Bronchial epithelial cell (primary cell): ENCODE data around the gene PDLIM4. TPM values are rescaled to one million over a fixed set of nuclear protein-coding genes. Genes with fewer than 3 reads are reported as not detected.
A peak's percentile ranks its signal among the peaks of the same experiment; 100 is the strongest.

Experiments used
- DNase-seq: peaks from one replicate; pipeline ENCODE4 v3.0.0-alpha.2; 2010; ENCODE audit warnings: low read depth
- FAIRE-seq: peaks from 2 replicates; lab custom pipeline; 2011; peaks lifted over from hg19 to GRCh38; lab: Jason Lieb, UNC
- H3K27me3 ChIP-seq: 2 replicates; pipeline ENCODE4 v1.5.1; 2011; ENCODE audit warnings: low read length; ENCODE audit not compliant: control insufficient read depth, insufficient read depth
- H3K36me3 ChIP-seq: 2 replicates; pipeline ENCODE4 v1.5.1; 2011; ENCODE audit warnings: low read length; ENCODE audit not compliant: control insufficient read depth, insufficient read depth
- H3K4me3 ChIP-seq: 2 replicates; pipeline ENCODE4 v1.5.1; 2011; ENCODE audit warnings: mild to moderate bottlenecking, low read depth, low read length, control low read depth
- CTCF ChIP-seq: IDR thresholded peaks from 2 replicates; pipeline ENCODE4 v1.5.1; 2011; ENCODE audit warnings: mild to moderate bottlenecking, moderate library complexity, low read length, control low read depth, inconsistent platforms; ENCODE audit not compliant: insufficient read depth, severe bottlenecking
- total RNA-seq: library from RNA; depleted of rRNA; stranded (reverse); fragments of >200 nt; gene quantifications from 2 replicates; pipeline ENCODE4 v1.2.1, GENCODE V29; 2014

PDLIM4 gene
- total RNA-seq, 1 donor from 2014 or later: 12.9 TPM

DNA sequence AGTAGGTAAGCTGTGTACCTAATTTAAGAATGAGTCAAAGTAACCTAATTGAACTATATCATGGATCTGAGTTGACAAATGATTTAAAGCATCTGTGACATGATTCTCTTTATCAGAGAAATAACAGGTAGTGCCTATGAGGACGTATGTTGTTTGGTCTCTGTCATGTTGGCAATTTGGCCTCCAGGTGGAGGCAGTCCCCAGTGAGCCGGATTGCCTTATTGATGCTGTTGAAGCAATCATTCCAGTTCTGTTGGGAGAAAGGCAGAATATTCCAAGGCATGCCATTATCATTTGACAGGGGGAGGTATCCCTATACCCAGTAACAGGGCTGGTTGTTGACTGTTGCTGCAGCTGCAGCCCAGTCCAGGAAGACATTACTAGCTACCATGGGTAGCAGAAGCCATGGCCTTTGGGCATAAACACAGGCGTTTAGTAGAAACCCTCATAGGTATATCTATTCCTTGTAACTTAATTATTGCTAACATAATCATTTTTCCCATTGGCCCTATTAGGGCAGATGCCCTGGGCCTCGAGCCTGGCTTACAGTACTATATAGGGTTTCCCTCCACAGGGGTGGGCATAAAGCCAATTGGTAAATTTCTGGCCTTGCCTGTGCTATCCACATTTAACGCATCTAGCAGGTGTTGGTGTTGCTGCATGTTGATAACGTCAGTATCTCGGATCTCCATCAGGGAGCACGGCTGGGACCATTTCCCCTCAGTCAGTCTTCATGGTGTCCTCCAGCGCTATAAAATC, 24.5 kb downstream of the PDLIM4 start:
- Histone ChIP-seq H3K36me3 (no peaks in the 10 kb centered on the region), H3K27me3 (no peaks in the 10 kb centered on the region), H3K4me3 (no peak overlapping the region)
- peak; percentile 24 for TF ChIP-seq CTCF
- DNase-seq (no peak), FAIRE-seq (no peak)

GRCh38 chr5:132283423-132284043, 26.0 kb downstream of the PDLIM4 start:
- no peak for FAIRE-seq
- Histone ChIP-seq H3K4me3 (no peak overlapping the region), H3K27me3 (no peaks in the 10 kb centered on the region), H3K36me3 (no peaks in the 10 kb centered on the region)
- DNase-seq: peak; percentile 50
- peak; percentile 54 for TF ChIP-seq CTCF

- Histone ChIP-seq H3K36me3 (no peaks in the 10 kb centered on the region), H3K4me3 (no peak overlapping the region), H3K27me3 (no peaks in the 10 kb centered on the region)
- DNase-seq: no peak
- TF ChIP-seq CTCF: no peak
- FAIRE-seq: no peak
Measured at GRCh38 chr5:132289097-132289496, 31.6 kb downstream of the PDLIM4 start.

DNA sequence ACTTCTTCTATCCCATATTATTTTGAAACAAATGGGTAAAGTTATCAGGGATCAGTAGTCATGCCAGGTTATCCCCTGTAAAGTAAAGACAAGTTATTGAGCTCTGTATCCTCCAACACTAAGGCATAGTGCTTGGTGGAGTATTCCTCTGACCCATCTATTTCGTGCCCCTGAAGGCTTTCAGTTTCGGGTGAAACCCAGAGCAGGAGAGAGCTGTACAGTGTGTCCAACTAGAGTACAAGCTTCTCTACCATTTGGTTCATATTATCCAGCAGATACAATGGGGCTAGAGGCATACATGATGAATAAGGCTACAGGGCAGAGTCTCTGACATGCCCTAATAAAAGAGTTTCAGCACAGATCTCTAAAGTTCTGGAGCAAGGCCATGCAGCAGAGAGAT, 33.5 kb downstream of the PDLIM4 start:
- no peak for FAIRE-seq
- no peak for TF ChIP-seq CTCF
- DNase-seq: no peak
- Histone ChIP-seq H3K4me3 (no peak overlapping the region), H3K36me3 (no peaks in the 10 kb centered on the region), H3K27me3 (no peaks in the 10 kb centered on the region)

DNA sequence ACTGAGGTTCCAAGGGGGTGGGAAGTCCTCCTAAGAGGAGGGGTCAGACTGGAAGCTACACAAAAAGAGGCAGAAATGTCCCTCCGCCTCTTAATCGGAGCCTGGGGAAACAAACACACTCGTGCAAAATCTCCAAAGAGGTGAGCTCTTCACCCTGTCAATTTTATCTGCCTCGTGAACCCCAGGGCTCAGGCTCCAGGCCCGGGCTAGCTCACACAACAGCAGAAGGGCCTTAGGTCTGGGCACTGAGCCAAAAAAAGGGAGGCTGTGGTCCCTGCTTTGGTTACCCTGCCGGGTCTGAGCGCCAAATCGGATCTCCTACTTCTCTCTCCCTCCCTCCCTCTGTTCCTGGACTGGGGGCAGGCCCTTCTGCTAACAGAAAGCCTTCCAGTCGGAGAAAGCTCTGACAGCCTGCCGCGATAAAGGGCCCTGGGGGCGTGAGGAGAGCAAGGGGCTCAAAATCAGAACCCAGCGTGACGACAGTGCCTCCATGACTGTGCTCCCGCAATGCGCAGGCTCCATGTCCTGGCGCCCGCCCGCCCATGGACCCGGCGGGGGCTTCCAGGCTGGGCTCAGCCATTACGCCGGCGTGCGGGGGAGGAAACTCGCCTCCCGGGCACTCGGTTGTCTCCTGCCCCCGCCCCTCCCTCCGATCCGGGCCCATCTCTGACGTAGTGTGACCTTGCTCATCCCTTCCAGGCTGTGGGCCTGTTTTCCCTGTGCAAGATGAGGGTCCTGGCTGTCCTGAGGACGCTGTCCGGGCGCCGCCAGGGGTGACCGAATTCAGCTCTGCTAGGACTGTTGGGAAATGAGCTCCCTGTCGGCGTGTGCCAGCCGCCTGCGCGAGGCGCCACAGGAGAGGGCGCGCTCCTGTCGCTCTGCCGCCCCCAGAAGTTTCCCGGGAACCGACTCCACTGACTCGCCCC, 35.8 kb downstream of the PDLIM4 start:
- DNase-seq: peak; percentile 59
- Histone ChIP-seq H3K4me3 (peak overlapping the region; percentile 52), H3K27me3 (no peaks in the 10 kb centered on the region), H3K36me3 (no peaks in the 10 kb centered on the region)
- no peak for FAIRE-seq
- peak; percentile 35 for TF ChIP-seq CTCF
